HG03442 (cell line): ENCODE data around the gene LONRF2.

ENCODE experiments used
- ATAC-seq: cut with Tn5 transposase; IDR thresholded peaks from one replicate; pipeline ENCODE4 v1.9.1; 2021; ENCODE audit warnings: mild to moderate bottlenecking, moderate library complexity; ENCODE audit not compliant: unreplicated experiment

The LONRF2 gene

DNA sequence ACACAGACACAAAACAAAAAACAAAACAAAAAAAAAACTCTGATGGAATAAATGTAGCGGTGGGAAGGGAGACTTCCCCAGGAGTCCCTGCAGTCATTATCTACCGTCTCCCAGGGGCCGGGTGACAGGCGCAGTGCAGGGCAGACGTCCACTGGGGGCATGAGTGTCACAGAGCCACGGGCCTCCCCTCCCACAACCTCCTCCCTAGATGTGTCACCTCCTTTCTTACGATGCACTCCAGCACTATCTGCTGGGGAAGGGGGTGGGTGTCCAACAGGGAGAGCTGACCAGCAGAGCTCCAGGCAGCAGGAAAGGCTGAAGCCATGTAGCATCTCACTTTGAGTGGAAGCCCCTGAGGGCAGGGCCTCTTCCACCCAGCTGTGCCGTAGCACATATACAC lies 84.5 kb downstream of the LONRF2 start:
- ATAC-seq, result no peak

DNA sequence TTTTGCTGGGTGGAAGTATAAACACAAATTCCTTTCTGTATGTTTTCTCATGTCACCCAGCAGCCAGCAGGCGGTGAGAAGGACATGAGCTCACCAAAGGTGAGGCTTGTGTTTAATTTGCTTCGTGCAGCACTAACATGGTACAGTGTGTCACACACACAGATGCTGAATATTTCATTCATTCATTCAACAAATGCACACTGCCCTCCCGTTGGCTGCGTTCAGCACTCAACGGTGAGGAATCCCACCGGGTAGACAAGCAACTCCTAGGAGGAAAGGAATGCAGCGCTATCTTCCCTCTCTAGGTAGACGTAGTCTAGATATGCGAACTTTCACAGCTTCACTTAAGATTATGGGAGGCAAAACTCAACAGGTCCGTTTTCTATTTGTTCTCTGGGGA lies 85.1 kb downstream of the LONRF2 start:
- ATAC-seq, result no peak

DNA sequence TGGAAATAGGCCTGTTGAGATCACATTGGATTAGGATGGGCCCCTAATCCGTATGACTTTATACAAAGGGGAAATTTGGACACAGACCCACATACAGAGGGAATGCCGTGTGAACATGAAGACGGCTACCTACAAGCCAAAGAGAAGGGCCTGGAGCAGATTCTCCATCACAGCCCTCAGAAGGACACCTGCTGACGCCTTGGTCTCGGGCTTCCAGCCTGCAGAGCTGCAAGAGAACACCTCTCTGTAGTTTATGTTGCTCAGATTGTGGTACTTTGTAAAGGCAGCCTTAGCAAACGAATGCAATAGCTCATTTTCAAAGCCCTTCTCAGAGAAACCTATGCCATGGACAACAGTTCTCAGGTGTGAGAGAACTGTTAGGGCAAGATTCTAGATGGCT lies 86.1 kb downstream of the LONRF2 start:
- ATAC-seq, result no peak

DNA sequence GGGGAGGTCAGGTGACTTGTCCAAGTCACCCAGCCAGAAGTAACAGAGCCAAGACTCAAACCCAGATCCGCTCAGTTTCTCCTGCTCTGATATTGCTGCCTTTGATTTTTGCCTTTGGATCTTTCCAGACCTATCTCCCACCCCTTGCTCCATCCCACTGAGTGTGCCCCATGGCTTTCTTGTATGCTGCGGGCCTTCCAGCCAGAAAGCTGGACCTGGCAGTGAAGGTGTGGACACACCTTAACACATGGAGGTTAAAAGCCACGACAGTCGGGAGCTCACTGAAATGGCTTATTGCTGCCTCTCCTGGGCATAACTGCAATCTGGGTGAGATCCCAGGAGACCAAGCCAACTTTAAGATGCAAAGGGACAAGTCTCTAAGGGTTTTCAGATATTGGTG lies 86.7 kb downstream of the LONRF2 start:
- ATAC-seq, result no peak

DNA sequence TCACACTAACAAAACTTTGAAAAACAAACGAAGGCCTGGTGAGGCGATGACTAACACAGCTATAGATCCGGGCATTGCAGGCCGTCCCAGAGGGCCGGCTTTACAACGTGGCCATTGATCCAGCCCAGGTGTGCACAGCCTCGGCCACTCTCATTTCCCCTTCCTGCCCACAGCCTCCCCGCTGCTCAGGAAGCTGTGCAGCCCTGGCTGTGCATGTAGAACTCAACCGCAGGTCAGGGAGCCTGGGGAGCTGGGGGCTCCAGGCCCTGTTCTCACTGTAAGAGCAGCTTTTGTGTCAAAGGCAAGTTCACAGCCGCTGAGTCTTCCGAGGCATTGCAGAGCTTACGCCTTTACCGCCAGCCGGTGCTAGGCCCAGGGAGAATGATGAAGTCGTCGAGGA lies 87.2 kb downstream of the LONRF2 start:
- ATAC-seq, result peak; percentile 97

DNA sequence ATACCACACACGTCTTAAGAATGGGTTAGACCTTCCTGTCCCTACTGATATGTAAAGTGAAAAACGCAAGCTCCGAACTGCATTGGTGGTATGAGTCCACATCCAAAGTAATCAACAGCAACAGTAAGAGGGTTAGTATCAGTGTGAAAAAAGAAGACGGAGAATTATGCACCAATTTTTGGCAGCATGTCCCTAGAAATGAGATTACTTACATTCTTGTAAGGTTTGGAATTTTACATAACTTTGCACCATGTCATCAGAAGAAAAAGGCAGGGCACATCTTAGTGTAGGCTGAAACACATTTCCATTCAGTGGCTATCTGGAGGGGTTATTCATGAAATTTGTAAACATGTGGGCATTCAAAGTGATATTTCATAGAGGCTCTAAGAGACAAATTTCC lies 88.2 kb downstream of the LONRF2 start:
- no peak for ATAC-seq

DNA sequence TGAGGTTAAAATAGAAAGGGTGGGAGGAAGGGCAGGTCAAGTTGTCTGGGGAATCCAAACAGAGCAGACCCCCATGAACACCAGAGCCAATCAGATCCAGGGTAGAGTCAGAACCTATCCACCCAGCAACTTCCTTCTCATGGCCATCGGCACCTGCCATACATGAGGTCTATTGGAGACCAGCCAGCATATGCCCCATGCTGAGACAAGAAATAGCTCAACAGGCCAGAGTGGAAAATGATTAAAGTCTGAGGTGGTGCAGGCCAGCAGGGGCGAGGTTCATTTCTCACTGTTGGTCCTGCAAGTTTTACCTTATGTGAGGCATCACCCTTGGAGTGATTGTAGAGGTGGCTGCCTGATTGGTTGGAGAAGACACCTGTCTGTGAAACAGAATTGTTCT lies 89.2 kb downstream of the LONRF2 start:
- no peak for ATAC-seq

DNA sequence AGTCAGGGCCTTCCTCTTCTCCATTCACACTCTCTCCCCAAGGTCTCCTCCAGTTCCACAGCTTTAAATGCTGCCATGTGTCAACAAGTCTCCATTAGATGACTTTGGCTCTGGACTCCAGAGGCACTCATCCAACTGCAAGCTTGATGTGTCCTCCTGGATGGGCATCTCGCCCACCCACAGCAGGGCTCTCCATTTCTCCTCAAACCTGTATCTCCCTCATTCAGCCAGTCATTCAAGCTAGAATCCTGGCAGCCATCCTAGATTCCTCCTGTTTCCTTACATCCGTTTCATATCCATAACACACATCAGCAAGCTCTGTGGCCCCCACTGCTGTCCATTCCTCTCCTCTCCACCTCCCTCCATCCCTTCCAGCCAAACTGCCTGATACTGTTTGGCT lies 91.5 kb downstream of the LONRF2 start:
- ATAC-seq, result no peak

DNA sequence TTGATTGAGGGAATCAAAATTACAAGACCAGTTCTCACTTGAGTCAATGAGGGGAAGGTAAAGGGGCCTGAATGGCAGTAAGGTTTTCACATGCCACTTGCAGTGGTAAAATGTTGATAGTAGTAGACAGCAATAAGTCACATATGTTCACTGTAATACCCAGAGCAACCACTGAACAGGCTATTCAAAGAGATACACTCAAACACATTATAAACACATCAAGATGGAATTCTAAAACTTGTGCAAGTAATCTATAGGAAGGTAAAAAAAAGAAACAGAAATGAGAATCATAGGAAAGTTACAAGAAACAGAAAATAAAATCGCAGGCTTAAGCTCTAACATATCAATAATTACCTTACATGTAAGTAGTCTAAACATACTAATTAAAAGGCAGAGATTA lies 93.3 kb downstream of the LONRF2 start:
- no peak for ATAC-seq

DNA sequence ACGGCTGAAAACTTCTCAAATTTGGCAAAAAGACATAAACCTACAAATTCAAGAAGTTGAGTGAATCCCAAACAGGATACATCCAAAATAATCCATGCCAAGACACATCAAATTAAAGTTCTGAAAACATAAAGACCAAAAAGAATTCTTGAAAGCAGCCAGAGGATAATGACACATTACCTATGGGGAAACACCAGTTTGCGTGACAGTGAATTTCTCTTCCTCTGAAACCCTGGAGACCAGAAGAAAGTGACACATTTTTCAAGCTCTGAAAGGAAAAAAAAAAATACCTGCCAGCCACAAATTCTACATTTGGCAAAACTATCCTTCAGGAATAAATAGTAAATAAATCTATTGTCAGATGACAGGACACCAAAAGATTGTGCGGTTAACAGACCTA lies 93.9 kb downstream of the LONRF2 start:
- no peak for ATAC-seq

DNA sequence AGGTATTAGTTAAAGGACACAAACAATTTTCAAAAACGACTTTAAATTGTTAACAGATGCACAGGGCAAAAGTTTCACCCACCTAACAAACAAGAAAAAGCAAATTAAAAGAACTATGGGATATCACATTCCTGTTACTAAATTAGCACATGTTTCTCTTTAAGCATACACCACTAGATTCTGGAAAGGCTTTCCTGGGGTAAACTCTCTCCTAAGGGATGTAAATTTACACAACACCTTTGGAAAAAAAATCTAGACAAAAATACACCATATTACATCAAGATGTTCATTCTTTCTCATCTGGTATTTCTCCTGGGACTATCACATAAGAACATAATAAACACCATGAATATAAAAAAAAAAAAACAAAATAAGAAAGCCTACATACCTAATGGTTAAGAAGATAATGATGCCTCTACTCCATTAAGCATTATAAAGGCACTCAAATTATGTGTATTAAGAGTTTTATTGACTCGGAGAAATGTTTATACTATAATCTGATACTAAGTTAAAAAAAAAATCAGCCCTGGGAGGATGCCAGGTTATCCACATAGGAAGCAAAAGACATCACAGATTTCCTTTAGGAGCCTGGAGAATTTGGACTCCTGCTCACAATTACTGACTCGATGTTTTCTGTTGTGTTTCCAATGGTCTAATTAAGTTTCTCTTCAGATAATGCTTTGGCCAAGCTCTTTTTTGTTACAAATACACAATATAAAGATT lies 97.2 kb downstream of the LONRF2 start:
- ATAC-seq, result no peak

DNA sequence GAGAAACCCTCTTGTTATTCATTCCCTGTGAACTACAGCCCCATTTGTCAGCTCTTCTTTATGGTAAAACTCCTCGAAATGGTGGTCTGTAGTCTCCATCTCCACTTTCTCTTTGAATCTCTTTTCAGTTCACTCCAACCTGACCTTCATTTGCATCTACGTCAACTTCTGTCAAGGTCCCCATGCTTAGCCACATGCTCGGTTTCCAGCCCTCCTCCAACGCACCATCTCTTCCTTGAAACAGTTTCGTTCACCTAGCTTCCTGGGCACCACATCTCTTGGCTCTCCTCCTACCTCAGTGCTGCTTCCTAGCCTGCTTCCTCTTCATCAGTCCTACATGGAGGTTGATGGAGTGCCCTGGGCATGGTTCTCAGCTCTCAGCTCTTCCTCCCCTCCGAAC lies 98.8 kb downstream of the LONRF2 start:
- ATAC-seq, result no peak
